Left ventricle myocardium inferior (tissue), 1 donor: Measurements from ENCODE around the gene RIPK4. TPM values are rescaled to one million over a fixed set of nuclear protein-coding genes. Genes with fewer than 3 reads are reported as not detected.

Source experiments
- DNase-seq: peaks from one replicate; pipeline ENCODE4 v3.0.0-alpha.2; 2020
- H3K27ac ChIP-seq: fragments of 200-600 bp; replicated peaks from 2 replicates; pipeline ENCODE4 v1.8.0; 2021
- H3K27me3 ChIP-seq: fragments of 200-600 bp; 2 replicates; pipeline ENCODE4 v1.8.0; 2021; ENCODE audit warnings: low read depth
- H3K36me3 ChIP-seq: fragments of 200-600 bp; 2 replicates; pipeline ENCODE4 v1.8.0; 2021
- H3K4me1 ChIP-seq: fragments of 200-600 bp; 2 replicates; pipeline ENCODE4 v1.8.0; 2021
- H3K4me3 ChIP-seq: fragments of 200-600 bp; 2 replicates; pipeline ENCODE4 v1.8.0; 2021; ENCODE audit warnings: mild to moderate bottlenecking, moderate library complexity
- H3K9me3 ChIP-seq: fragments of 200-600 bp; replicated peaks from 2 replicates; pipeline ENCODE4 v1.8.0; 2021
- CTCF ChIP-seq: fragments of 200-600 bp; IDR thresholded peaks from 2 replicates; pipeline ENCODE4 v1.8.0; 2021; ENCODE audit warnings: antibody characterized with exemption, mild to moderate bottlenecking, borderline replicate concordance
- intact Hi-C: fragments of 100-400 bp; cut with micrococcal nuclease; formaldehyde crosslinking; loops from one replicate; pipeline ENCODE4 v1.11.0; 2022
- total RNA-seq: library from RNA; stranded (reverse); fragmentation: NEBNext Ultra II Directional; extraction: Animal tissue kit (Norgen Biotek cat#: 25700); gene quantifications from one replicate; pipeline ENCODE4 v1.2.1, GENCODE V29; 2021
- donor health status: DM: no; HTN: yes; CAD: no; lungs with severe emphysema.

Gene RIPK4
- total RNA-seq, 1 donor from 2014 or later, result 0.11 TPM

- no peak overlapping the region for H3K4me3 ChIP-seq
- H3K27ac ChIP-seq, result no peak overlapping the region
- H3K9me3 ChIP-seq, result no peaks in the 10 kb centered on the region
- H3K4me1 ChIP-seq, result peaks cover 10% of the 10 kb centered on the region
- DNase-seq, result peak; percentile 85
- peaks cover 96% of the 10 kb centered on the region for H3K27me3 ChIP-seq
- intact Hi-C loops, result loop anchor here (5.0 kb wide), 1 partner anchor 161 kb away; no protein-coding TSS in a partner anchor
- peak; percentile 98 for TF ChIP-seq CTCF
- no peaks in the 10 kb centered on the region for H3K36me3 ChIP-seq
These were observed 11.3 kb upstream of the RIPK4 start for GRCh38 chr21:41777951-41778815.

- H3K9me3 ChIP-seq, result no peaks in the 10 kb centered on the region
- DNase-seq, result no peak
- H3K27ac ChIP-seq, result no peak overlapping the region
- H3K4me3 ChIP-seq, result no peak overlapping the region
- H3K36me3 ChIP-seq, result no peaks in the 10 kb centered on the region
- H3K27me3 ChIP-seq, result peaks cover 96% of the 10 kb centered on the region
- H3K4me1 ChIP-seq, result peaks cover 10% of the 10 kb centered on the region
- intact Hi-C loops, result loop anchor here (5.0 kb wide), 1 partner anchor 159 kb away; no protein-coding TSS in a partner anchor
- TF ChIP-seq CTCF, result no peak
These were observed 9.9 kb upstream of the RIPK4 start for GRCh38 chr21:41776778-41777177.

GRCh38 chr21:41775149-41775472, 8.3 kb upstream of the RIPK4 start:
- TF ChIP-seq CTCF, result no peak
- Histone ChIP-seq H3K9me3 (no peaks in the 10 kb centered on the region), H3K27ac (no peak overlapping the region), H3K36me3 (no peaks in the 10 kb centered on the region), H3K4me3 (no peak overlapping the region), H3K4me1 (peaks cover 10% of the 10 kb centered on the region), H3K27me3 (peaks cover 96% of the 10 kb centered on the region)
- DNase-seq, result no peak
- intact Hi-C loops, result loop anchor here (5.0 kb wide), 1 partner anchor 158 kb away; no protein-coding TSS in a partner anchor

GRCh38 chr21:41774467-41775148, 7.8 kb upstream of the RIPK4 start:
- TF ChIP-seq CTCF, result no peak
- peaks cover 96% of the 10 kb centered on the region for H3K27me3 ChIP-seq
- H3K4me3 ChIP-seq, result no peak overlapping the region
- H3K27ac ChIP-seq, result no peak overlapping the region
- DNase-seq, result no peak
- no peaks in the 10 kb centered on the region for H3K36me3 ChIP-seq
- H3K4me1 ChIP-seq, result peaks cover 10% of the 10 kb centered on the region
- no peaks in the 10 kb centered on the region for H3K9me3 ChIP-seq
- intact Hi-C loops, result loop anchor here (5.0 kb wide), 1 partner anchor 157 kb away; no protein-coding TSS in a partner anchor

GRCh38 chr21:41772351-41773080, 5.7 kb upstream of the RIPK4 start:
- peaks cover 17% of the 10 kb centered on the region for H3K4me1 ChIP-seq
- H3K27ac ChIP-seq, result no peak overlapping the region
- DNase-seq, result no peak
- H3K36me3 ChIP-seq, result no peaks in the 10 kb centered on the region
- peaks cover 98% of the 10 kb centered on the region for H3K27me3 ChIP-seq
- no peak overlapping the region for H3K4me3 ChIP-seq
- intact Hi-C loops, result no loop called here
- no peak for TF ChIP-seq CTCF
- H3K9me3 ChIP-seq, result no peaks in the 10 kb centered on the region
